ENCODE results near the gene ANKRD33. TPM values are rescaled to one million over a fixed set of nuclear protein-coding genes. Genes with fewer than 3 reads are reported as not detected.

The ANKRD33 gene
- polyA plus RNA-seq, 1 experiment = not detected

DNA sequence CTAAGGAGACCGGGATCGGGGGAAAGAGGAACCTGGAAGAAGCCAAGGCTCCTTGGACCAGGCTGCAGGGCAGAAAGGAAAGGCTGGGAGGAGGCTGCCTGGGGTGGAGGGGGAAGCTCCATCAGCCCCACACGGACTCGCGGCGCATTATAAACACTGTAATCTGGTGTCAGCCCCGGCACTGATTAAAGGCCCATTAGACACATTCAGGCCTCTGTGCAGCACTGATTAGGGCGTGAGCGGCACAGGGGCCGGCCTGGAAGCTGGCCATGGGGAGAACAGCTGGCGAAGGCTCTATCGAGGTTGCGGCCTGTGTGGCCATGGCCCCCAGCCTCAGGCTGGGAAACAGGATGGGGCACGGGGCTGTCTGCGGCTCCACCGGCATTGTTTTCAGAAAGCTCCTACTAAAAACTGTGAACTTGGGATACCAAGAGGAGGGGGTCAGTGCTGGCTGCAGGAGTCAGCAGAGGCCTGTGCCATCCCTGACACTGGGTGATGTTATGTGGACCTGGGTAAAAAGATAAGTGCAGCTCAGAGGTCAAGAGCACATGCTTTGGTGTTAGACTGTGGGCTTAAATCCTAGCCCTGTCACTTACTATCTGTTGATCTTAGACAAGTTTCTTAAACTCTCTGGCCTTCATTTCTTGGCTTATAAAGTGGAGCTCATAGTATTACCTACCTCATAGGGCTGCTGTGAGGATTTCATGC lies 30.0 kb downstream of the ANKRD33 start:
- POLR2A ChIA-PET = no interaction called here

DNA sequence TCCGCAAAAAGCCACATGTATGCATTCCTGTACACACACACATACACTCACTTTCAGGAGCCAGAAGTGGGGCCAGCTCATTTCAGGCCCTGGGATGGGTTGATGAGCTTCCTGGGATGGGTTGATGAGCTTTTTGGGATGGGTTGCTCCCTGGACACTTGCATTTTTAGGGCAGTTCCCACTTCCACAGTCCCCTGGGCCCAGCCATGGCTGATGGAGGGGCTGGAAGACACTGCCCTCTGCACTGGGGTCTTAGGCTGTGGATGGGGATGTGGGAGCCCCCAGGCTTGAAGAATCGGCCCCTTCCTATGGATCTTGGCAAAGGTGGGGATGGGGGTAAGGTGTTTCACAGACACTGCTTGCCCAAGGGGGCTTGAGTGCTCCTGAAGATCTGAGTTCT lies 32.1 kb downstream of the ANKRD33 start:
- H3K36me3 ChIP-seq (ENCODE audit: control insufficient read depth, insufficient read depth, low read length) = peaks cover 6% of the 10 kb centered on the region
- H3K4me3 ChIP-seq (ENCODE audit: low read depth, low read length) = no peak overlapping the region
- CTCF ChIA-PET = interaction anchor here (1.7 to 8.8 kb wide), 2 partner anchors 11 to 25 kb away, joined by 8 to 165 read pairs; partner anchors contain the start of gene ACVRL1
- DNase-seq (ENCODE audit: low read depth) = no peak
- TF ChIP-seq, protein P1, sequence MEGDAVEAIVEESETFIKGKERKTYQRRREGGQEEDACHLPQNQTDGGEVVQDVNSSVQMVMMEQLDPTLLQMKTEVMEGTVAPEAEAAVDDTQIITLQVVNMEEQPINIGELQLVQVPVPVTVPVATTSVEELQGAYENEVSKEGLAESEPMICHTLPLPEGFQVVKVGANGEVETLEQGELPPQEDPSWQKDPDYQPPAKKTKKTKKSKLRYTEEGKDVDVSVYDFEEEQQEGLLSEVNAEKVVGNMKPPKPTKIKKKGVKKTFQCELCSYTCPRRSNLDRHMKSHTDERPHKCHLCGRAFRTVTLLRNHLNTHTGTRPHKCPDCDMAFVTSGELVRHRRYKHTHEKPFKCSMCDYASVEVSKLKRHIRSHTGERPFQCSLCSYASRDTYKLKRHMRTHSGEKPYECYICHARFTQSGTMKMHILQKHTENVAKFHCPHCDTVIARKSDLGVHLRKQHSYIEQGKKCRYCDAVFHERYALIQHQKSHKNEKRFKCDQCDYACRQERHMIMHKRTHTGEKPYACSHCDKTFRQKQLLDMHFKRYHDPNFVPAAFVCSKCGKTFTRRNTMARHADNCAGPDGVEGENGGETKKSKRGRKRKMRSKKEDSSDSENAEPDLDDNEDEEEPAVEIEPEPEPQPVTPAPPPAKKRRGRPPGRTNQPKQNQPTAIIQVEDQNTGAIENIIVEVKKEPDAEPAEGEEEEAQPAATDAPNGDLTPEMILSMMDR (IDR thresholded peaks at IDR 0.05; ENCODE audit: insufficient read depth, low read depth, low read length) = no peak
- POLR2A ChIA-PET = no interaction called here
- no peaks in the 10 kb centered on the region for H3K27me3 ChIP-seq (ENCODE audit: control insufficient read depth, insufficient read depth, low read length)

More for the DNA sequence above, 30.0 kb downstream of the ANKRD33 start:
- CTCF ChIA-PET = interaction anchor here (0.6 to 1.5 kb wide), 5 partner anchors 9 to 1074 kb away, joined by 3 to 5 read pairs (median 3); no protein-coding TSS in a partner anchor
- no peaks in the 10 kb centered on the region for H3K27me3 ChIP-seq (ENCODE audit: control insufficient read depth, insufficient read depth, low read length)
- no peak overlapping the region for H3K4me3 ChIP-seq (ENCODE audit: low read depth, low read length)
- TF ChIP-seq, protein P1 (IDR thresholded peaks at IDR 0.05; ENCODE audit: insufficient read depth, low read depth, low read length) = no peak
- peaks cover 6% of the 10 kb centered on the region for H3K36me3 ChIP-seq (ENCODE audit: control insufficient read depth, insufficient read depth, low read length)
- DNase-seq (ENCODE audit: low read depth) = no peak

DNA sequence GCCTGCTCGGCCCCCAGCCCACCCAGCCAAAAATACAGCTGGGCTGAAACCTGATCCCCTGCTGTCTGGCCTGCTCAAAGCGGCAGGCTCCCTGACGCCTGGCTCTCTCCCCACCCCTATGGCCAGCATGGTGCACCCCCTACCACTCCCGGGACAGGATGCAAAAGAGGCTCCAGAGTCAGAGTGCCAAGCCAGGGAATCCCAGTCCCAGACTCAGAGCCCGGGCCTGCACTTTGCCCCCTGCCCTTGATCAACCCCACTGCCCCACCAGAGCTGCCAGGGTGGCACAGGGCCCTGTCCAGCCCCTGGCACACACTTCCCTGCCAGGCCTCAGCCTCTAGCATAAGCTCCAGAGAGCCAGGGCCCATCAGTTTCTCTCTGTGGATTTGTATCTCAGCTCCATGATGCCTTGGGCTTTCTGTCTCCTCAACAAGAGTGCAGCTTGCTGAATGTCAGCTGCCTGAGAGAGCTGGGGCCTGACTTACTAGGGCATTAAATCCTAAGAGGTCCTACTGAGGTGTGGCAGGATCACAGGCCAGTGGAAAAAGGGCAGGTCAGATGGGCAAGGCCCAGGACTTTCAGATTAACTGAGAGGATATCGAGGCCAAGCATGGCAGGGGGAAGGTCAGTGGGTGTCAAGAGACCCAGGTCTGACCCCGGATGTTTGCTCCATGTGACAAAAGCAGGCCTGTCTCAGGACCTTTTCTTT lies 33.3 kb downstream of the ANKRD33 start:
- TF ChIP-seq, protein P1 (IDR thresholded peaks at IDR 0.05; ENCODE audit: insufficient read depth, low read depth, low read length) = no peak
- peaks cover 1% of the 10 kb centered on the region; the same call in 1 of the 2 replicates for H3K36me3 ChIP-seq (ENCODE audit: control insufficient read depth, insufficient read depth, low read length)
- H3K27me3 ChIP-seq (ENCODE audit: control insufficient read depth, insufficient read depth, low read length) = no peaks in the 10 kb centered on the region
- no peak overlapping the region for H3K4me3 ChIP-seq (ENCODE audit: low read depth, low read length)
- DNase-seq (ENCODE audit: low read depth) = no peak
- ChIA-PET CTCF (interaction anchor here (2.0 to 8.8 kb wide), 6 partner anchors 11 to 56 kb away, joined by 6 to 165 read pairs (median 11); partner anchors contain the start of gene ACVRL1), POLR2A (interaction anchor here (0.5 kb wide), 1 partner anchor 55 kb away, joined by 3 read pairs; no protein-coding TSS in a partner anchor)

DNA sequence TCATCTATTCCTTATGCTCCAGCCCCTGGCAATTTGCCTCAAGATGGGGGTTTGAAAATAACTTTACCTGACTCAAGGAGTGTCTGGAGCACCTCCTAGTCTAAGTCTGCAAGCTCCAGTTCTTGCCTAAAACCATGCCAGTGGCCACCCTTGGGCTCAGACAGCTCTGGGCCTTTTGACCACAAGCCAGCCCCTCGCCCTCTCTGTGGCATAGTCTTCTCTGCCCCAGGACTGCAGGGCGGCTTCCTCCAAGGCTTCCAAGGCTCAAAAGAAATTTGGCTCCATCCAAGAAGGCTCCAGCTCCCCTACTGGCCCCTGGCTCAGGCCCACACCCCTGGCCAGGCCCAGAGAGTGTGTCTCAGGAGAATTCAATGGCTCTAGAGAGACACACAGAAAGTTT lies 34.2 kb downstream of the ANKRD33 start:
- CTCF ChIA-PET = interaction anchor here (0.7 to 8.8 kb wide), 14 partner anchors 10 to 104 kb away, joined by 3 to 165 read pairs (median 10); partner anchors contain the start of genes ACVR1B, ACVRL1 and ANKRD33

More for the DNA sequence above, 34.2 kb downstream of the ANKRD33 start:
- Histone ChIP-seq H3K4me3 (ENCODE audit: low read depth, low read length) (no peak overlapping the region), H3K36me3 (ENCODE audit: control insufficient read depth, insufficient read depth, low read length) (peaks cover 1% of the 10 kb centered on the region; the same call in 1 of the 2 replicates), H3K27me3 (ENCODE audit: control insufficient read depth, insufficient read depth, low read length) (no peaks in the 10 kb centered on the region)
- DNase-seq (ENCODE audit: low read depth) = no peak
- TF ChIP-seq, protein P1 (IDR thresholded peaks at IDR 0.05; ENCODE audit: insufficient read depth, low read depth, low read length) = no peak
- POLR2A ChIA-PET = no interaction called here

All from BJ (cell line).